RPMI8226 (cell line): Measurements from ENCODE around the gene ANXA11.
A peak's percentile ranks its signal among the peaks of the same experiment; 100 is the strongest.

ENCODE experiments used
- DNase-seq: peaks from one replicate; pipeline ENCODE4 v3.0.0-alpha.2; 2015

Gene ANXA11

GRCh38 chr10:80187465-80188409, 17.6 kb downstream of the ANXA11 start:
- no peak for DNase-seq

- no peak for DNase-seq
Observed at GRCh38 chr10:80187060-80187459, 18.3 kb downstream of the ANXA11 start.

GRCh38 chr10:80186364-80187012, 18.8 kb downstream of the ANXA11 start:
- DNase-seq: no peak

- DNase-seq: no peak
Observed at GRCh38 chr10:80185578-80186299, 19.6 kb downstream of the ANXA11 start.

- no peak for DNase-seq
Observed at GRCh38 chr10:80184291-80184690, 21.0 kb downstream of the ANXA11 start.

GRCh38 chr10:80183436-80183835, 21.9 kb downstream of the ANXA11 start:
- DNase-seq: no peak

GRCh38 chr10:80182986-80183385, 22.4 kb downstream of the ANXA11 start:
- DNase-seq: no peak

- no peak for DNase-seq
Observed at GRCh38 chr10:80177781-80178636, 27.3 kb downstream of the ANXA11 start.

GRCh38 chr10:80176526-80176925, 28.8 kb downstream of the ANXA11 start:
- no peak for DNase-seq

GRCh38 chr10:80174641-80175395, 30.5 kb downstream of the ANXA11 start:
- no peak for DNase-seq

GRCh38 chr10:80173466-80173865, 31.9 kb downstream of the ANXA11 start:
- peak; percentile 94 for DNase-seq

- peak; percentile 20 for DNase-seq
Observed at GRCh38 chr10:80172896-80173295, 32.4 kb downstream of the ANXA11 start.

GRCh38 chr10:80171248-80171660, 34.1 kb downstream of the ANXA11 start:
- no peak for DNase-seq

- DNase-seq: no peak
Observed at GRCh38 chr10:80170641-80171040, 34.7 kb downstream of the ANXA11 start.

- DNase-seq: no peak
Observed at GRCh38 chr10:80170026-80170425, 35.3 kb downstream of the ANXA11 start.

GRCh38 chr10:80168679-80169380, 36.5 kb downstream of the ANXA11 start:
- DNase-seq: peak; percentile 24

- DNase-seq: no peak
Observed at GRCh38 chr10:80168162-80168511, 37.2 kb downstream of the ANXA11 start.

- DNase-seq: no peak
Observed at GRCh38 chr10:80167471-80168161, 37.7 kb downstream of the ANXA11 start.

GRCh38 chr10:80166581-80167470, 38.5 kb downstream of the ANXA11 start:
- no peak for DNase-seq
